HEK293 (cell line): Measurements from ENCODE around the gene HOXA3.

Experiments
- CTCF ChIP-seq: fragments of 450-650 bp; formaldehyde crosslinking; IDR thresholded peaks from 2 replicates; pipeline ENCODE4 v1.5.1; 2016; ENCODE audit warnings: missing biosample characterization, missing genetic modification characterization
- PBX3 ChIP-seq: sonication (generic); formaldehyde crosslinking; IDR thresholded peaks from 2 replicates; pipeline ENCODE4 v1.8.1; 2022; ENCODE audit warnings: mild to moderate bottlenecking, moderate library complexity, missing genetic modification reagents
- TRIM28 ChIP-seq: IDR thresholded peaks from 2 replicates; pipeline ENCODE4 v1.6.1; 2011; ENCODE audit warnings: low read length, control low read depth, borderline replicate concordance
- ZNF169 ChIP-seq: fragments of 450-650 bp; formaldehyde crosslinking; IDR thresholded peaks from 2 replicates; pipeline ENCODE4 v1.5.1; 2016; ENCODE audit warnings: missing biosample characterization, missing genetic modification characterization
- ZNF341 ChIP-seq: fragments of 450-650 bp; formaldehyde crosslinking; IDR thresholded peaks from 2 replicates; pipeline ENCODE4; 2016; ENCODE audit warnings: low read depth, missing biosample characterization, missing genetic modification characterization
- ZNF398 ChIP-seq: fragments of 450-650 bp; formaldehyde crosslinking; IDR thresholded peaks from 2 replicates; pipeline ENCODE4 v1.5.1; 2017; ENCODE audit warnings: missing biosample characterization, missing genetic modification characterization
- ZNF639 ChIP-seq: fragments of 450-650 bp; formaldehyde crosslinking; IDR thresholded peaks from 2 replicates; pipeline ENCODE4 v1.5.1; 2016; ENCODE audit warnings: missing biosample characterization, missing genetic modification characterization

- TF ChIP-seq ZNF398 (tag by site-specific recombination) (no peak), ZNF639 (tag by site-specific recombination) (no peak; the same call in 1 of the 2 replicates), CTCF (tag by site-specific recombination) (no peak), PBX3 (CRISPR knock-in tag) (no peak), ZNF169 (tag by site-specific recombination) (no peak), ZNF341 (peak; percentile 7; the same call in 1 of the 2 replicates), TRIM28 (no peak)
These were observed 9.6 kb upstream of the HOXA3 start for GRCh38 chr7:27161721-27162560.
